NB4 (cell line): ENCODE measurements around the gene SMIM13.

ENCODE experiments used
- DNase-seq: peaks from one replicate; pipeline ENCODE4 v3.0.0; 2010; ENCODE audit warnings: low read depth
- H3K4me3 ChIP-seq: one replicate; pipeline ENCODE4 v1.5.1; 2011; ENCODE audit warnings: mild to moderate bottlenecking, low read depth, low read length, moderate library complexity
- CTCF ChIP-seq: IDR thresholded peaks from one replicate; pipeline ENCODE4 v1.5.1; 2012; ENCODE audit warnings: low read depth, low read length
- MAX ChIP-seq: IDR thresholded peaks from 2 replicates; pipeline ENCODE4 v1.6.1; 2011; ENCODE audit warnings: low read depth, low read length
- MYC ChIP-seq: IDR thresholded peaks from 2 replicates; pipeline ENCODE4 v1.6.1; 2011; ENCODE audit warnings: low read depth, low read length
- POLR2A ChIP-seq: IDR thresholded peaks from 2 replicates; pipeline ENCODE4 v1.6.1; 2011; ENCODE audit warnings: mild to moderate bottlenecking; ENCODE audit not compliant: insufficient read length; ENCODE audit errors: extremely low read depth

SMIM13 gene

GRCh38 chr6:11130605-11131004 is 37.0 kb downstream of the SMIM13 start:
- no peak overlapping the region for H3K4me3 ChIP-seq
- TF ChIP-seq MYC: no peak
- no peak for TF ChIP-seq POLR2A
- no peak for TF ChIP-seq MAX
- no peak for TF ChIP-seq CTCF
- DNase-seq: no peak

GRCh38 chr6:11132194-11132888 is 38.7 kb downstream of the SMIM13 start:
- no peak for TF ChIP-seq MYC
- TF ChIP-seq MAX: no peak
- no peak for TF ChIP-seq POLR2A
- no peak for TF ChIP-seq CTCF
- no peak overlapping the region for H3K4me3 ChIP-seq
- DNase-seq: no peak

- no peak for TF ChIP-seq POLR2A
- no peak for TF ChIP-seq MAX
- TF ChIP-seq CTCF: no peak
- TF ChIP-seq MYC: no peak
- H3K4me3 ChIP-seq: no peak overlapping the region
- no peak for DNase-seq
Measured at GRCh38 chr6:11133281-11133680, 39.6 kb downstream of the SMIM13 start.

- H3K4me3 ChIP-seq: no peak overlapping the region
- TF ChIP-seq CTCF (no peak), POLR2A (no peak), MAX (no peak), MYC (no peak)
- no peak for DNase-seq
Measured at GRCh38 chr6:11136809-11137208, 43.2 kb downstream of the SMIM13 start.

- DNase-seq: peak; percentile 23
- no peak overlapping the region for H3K4me3 ChIP-seq
- no peak for TF ChIP-seq POLR2A
- TF ChIP-seq MAX: no peak
- TF ChIP-seq MYC: no peak
- TF ChIP-seq CTCF: no peak
Measured at GRCh38 chr6:11139051-11139960, 45.7 kb downstream of the SMIM13 start.
